Amniotic stem cell (primary cell): Measurements from ENCODE around the gene CEACAM21.
"Not testable (repeated sequence)": the region's sequence is repeated elsewhere in the genome, so short reads cannot be mapped to it uniquely, and the experiment has no call there.

ENCODE experiments used
- DNase-seq: peaks from one replicate; lab custom pipeline; 2025; lab: John Stamatoyannopoulos, UW

Gene CEACAM21

DNA sequence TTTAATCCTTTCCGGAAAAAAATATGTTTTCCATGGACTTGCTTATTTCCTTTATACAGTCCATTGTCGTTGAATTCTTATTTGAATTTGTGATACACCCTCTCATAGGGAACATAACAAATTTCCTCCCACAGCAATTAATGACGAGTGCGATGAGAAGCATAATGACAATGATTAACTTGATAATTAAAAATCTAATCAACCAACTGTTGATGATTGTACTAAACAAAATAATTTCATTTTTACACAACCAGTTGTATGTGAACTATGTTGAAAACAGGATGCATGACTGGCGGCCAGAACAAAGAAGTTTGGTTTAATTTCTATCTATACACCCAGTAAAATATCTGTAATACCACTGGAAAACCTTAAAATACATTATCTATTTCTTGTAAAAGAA, 26.1 kb upstream of the CEACAM21 start:
- DNase-seq: no peak

DNA sequence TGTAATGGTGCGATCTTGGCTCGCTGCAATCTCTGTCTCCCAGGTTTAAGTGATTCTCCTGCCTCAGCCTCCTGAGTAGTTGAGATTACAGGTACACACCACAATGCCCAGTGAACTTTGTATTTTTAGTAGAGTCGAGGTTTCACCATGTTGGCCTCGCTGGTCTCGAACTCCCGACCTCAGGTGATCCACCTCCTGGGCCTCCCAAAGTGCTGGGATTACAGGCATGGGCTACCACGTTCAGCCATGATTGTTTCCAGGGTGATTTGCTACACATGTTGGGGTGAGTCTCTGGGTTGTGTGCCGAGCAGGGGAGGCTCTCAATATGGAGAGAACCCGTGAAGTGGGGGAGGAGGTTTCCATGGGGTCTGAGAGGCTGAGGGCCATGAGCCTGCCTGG, 24.8 kb upstream of the CEACAM21 start:
- no peak for DNase-seq

DNA sequence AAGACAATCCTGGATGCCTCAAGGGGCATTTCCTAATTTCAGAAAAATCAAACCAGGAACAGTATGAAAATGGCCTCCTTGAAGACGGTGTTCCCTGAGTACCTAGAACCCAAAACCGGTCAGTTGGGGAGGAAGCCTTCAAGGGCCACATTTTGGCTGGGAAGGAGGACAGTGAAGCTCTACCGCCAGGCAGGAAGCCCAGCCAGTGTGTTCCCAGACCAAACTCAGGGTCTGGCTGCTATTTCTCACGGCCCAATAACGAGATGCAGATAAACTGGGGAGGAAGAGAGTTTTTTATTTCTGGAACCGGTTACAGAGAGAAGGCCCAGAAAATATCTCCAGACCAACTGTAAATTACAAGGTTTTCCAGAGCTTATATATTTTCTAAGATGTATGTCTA, 24.3 kb upstream of the CEACAM21 start:
- DNase-seq: no peak

DNA sequence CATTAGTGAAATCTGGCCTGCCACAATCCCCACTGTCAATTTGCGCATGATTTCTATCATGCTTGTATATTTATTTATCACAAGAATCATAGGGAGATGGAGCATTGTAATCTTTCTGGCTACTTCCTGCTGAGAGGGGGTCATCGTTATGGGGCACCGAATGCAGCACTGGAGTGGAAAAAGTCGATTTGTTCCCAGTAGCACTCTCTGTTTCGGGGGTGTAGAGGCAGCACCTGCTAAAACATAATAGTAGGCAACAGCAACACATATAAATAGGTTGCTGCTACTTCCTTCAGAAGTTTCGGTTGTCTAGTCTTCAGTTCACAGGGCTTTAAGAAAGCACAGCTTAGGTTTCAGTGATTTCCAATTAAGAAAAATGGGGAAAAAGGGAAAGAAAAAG, 23.4 kb upstream of the CEACAM21 start:
- DNase-seq: no peak

DNA sequence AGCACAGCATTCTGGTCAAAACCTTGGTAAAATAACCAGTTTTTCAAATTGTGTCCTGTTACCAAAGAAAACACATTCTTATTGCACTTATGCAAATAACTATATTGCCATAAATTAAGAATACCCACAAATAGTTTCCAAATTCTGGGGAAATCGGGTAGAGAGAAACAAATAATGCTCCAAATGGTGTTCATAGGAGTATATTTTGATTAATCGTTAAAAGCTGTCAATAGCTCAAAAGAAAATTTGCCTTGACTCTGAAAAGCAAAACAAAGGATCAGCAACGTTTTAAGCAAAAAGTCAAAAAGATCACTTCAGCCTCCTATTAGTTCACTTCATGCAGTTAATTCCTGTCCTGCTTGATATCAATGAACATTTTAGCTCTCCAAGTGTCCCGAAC, 22.2 kb upstream of the CEACAM21 start:
- no peak for DNase-seq

DNA sequence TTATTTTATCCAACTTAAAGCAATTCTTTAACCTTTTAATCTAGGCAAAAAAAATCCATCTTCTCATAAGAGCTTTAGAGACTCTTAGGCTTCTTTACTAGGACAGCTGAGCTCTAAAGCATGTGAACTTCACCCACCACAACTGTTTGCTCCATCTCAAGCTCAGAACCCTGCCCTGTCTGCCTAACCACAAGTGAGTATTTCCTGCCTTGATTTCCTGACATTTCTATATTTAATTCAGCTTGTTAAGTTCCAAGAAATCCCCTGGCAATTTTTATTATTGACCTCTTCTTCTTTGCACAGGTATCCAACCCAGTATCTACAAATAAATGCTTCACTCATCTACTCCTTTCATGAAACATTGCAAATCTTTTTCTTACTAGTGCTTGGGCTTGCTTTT, 21.1 kb upstream of the CEACAM21 start:
- DNase-seq: no peak

DNA sequence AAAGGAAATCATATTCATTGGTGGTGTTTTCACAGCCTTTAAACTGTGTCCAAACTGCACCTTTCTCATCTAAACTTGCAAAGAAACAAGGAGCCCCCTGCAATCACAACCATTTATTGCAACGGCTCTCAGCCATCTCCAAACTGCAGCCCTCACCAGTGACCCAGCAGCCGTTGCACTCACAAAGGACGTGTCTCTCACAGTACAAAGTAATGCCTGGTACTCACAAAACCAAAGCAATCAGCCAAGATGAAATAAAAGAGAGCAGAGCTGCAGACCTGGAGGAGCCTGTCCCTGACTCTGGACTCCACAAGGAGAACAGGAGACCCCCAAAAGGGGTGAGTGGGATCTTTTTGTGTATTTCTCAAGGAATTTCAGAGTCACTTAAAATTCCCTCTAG, 20.2 kb upstream of the CEACAM21 start:
- no peak for DNase-seq

DNA sequence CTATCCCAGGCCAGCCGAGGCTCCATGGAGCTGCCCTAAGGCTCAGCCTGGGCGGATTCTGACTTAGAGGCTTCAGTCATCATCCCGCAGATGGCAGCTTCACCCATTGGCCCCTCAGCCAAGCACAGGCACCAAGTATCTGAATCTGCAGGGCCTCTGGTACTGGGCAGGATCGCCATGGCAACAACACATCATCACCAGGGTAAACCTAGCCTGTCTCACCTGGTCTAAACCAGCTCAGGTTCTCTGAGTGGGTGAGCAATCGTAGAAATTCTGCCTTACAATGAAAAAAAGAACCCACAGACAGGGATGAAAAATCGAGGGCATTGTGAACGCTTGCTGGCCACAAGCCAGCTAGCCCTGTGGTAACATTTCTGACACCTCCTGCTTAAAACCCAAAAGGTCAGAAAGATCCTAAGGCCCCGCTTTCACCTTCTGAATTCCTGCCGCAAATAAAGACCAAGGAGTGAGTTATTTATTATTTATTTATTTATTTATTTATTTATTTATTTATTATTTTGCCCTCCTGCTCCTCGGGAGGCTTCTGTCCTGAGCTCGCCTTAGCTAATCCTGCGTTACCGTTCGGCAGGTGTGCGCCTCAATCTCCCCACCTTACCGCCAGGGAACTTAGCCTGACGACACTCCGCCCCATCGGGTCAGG, 12.0 kb upstream of the CEACAM21 start:
- no peak for DNase-seq

DNA sequence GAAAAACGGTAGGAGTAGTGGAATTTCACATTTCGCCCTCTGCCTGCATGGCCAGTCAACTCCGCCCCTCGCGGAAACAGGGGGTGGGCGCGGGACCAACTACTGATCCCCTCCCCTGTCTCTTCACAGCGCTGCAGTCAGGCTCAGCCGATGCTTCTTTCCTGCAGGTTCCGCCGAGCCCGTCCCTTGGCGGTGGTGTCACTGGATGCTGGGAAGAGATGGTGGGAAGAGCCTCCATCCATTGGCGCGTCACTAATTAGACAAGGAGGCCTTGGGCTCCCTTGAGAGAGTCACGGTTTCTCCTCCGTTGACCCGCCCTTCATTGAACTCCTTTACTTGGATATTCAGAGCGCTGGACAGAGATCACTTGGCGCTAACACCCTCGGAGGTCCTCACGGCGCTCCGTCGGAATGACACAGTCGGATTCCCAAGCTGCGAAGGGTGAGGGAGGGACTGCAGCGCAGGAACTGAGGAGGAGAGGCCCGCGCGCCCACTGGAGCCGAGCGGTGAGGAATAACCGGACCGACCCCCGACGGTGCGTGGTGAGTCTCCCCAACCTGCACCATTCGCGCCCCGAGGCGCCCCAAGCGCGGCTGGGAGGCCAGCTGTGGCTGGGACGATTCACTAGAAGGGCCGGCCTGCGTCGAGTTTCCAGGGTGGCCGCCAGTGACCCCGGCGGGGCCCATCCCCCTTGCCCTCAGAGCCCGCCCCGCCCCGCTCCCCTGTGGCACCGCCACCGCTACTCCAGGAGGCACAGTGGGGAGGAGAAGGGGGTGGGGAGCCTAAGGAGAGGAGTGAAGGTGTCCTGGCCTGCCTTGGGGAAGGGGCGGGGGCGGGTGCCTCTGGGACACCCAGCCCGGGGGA, 11.2 kb upstream of the CEACAM21 start:
- DNase-seq: no peak

DNA sequence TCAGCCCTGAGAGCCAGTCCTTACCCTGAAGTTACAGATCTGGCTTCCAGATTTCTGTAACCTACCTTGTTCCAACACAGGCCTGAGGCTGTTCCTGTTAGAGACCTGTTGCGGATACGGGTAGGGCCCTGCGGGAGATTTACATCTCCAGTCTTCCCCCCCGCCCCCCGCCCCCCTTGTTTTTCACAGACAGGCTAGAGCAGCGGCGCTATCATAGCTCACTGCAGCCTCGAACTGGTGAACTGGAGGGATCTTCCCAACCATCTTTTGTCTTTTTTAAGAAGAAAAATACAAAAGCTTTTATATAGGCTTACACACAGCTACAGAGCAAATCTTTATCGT, 10.6 kb upstream of the CEACAM21 start:
- no peak for DNase-seq

DNA sequence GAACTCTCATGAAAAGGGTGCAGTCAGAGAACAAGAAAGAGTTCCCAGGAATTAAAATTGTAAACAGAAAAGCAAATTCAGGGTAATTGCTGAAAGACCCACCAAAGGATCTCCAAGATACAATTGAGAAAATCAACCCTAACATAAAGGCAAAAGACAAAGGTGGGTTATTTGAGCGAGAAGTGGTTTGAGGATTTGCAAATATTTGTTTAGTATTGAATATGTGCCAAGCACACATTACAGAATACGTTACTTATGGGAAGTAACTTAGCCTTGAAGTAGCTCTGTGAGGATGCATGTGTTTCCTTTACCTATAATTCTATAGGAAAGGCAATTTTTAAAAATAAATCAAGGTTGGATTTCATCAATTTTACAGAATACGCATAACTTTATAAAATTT, 10.0 kb upstream of the CEACAM21 start:
- no peak for DNase-seq

DNA sequence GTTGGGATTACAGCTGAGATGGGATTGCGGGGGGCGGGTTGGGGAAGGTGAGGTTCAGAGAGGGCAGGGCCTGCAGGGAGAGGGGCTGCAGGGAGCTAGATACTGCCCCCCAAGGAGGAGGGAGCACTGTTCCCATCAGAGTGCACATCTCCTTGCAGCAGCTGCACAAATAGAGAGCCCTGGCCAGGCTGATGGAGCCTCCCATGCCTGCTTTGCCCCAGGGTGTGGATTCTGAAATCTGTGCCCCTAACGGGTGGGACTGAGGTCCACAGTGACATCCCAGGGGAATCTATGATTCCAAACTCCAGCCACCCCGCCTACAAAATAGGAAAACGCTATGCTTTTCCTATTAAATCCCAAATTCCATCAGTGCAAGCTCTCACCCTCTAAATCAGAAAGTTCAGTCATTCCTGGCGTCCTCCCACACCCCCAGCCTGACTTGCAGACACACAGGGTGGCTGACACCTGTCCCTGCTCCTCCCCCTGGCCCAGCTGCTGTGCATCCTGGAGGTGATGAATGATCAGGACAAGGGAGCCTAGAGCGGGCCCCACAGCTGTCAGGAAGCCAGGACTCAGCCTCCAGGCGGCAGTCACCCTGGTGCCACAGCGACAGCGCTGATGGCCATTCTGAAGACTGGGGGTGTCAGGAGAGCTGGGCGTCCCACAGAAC, 6.3 kb upstream of the CEACAM21 start:
- no peak for DNase-seq

DNA sequence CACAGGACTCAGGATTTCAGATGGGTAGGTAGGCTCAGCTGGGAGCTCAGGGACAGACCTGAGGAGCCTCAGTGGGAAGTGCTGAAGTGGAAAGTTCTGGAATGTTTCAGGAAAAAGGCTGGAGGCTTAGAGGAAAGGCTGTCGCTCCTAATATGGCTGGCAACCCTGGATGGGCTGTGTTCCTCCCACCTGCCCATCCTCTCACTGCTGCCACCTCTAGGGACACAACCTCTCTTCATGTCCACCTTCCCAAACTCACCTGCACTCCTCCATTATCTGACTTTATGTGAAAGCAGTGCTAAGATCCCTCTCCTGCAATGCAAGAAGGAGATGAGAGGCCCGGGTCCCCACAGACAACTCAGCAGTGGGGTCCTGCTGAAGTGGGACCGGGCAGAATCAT, 5.8 kb upstream of the CEACAM21 start:
- DNase-seq: no peak

DNA sequence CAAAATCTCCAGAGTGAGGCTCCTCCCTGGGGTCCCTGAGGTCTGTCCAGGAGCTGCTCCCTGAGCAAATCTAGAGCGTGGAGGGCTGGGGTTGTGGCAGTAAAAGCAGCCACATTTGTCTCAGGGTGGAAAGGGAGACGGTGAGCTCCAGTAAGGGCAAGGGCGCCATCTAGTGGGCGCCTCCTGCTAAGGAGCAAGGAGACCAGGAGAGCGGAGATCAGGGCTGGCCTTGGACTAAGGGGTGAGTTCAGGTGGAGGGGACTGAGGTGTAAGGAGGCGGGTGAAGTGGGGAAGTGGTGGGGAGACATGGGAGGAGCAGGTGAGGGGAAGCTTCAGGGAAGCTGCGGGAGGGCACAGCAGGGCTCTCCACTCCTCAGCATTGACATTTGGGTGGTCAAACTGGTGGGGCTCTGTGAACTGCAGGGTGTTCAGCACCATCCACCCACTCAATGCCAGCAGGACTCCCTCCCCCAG, 5.3 kb upstream of the CEACAM21 start:
- DNase-seq: peak; percentile 52

DNA sequence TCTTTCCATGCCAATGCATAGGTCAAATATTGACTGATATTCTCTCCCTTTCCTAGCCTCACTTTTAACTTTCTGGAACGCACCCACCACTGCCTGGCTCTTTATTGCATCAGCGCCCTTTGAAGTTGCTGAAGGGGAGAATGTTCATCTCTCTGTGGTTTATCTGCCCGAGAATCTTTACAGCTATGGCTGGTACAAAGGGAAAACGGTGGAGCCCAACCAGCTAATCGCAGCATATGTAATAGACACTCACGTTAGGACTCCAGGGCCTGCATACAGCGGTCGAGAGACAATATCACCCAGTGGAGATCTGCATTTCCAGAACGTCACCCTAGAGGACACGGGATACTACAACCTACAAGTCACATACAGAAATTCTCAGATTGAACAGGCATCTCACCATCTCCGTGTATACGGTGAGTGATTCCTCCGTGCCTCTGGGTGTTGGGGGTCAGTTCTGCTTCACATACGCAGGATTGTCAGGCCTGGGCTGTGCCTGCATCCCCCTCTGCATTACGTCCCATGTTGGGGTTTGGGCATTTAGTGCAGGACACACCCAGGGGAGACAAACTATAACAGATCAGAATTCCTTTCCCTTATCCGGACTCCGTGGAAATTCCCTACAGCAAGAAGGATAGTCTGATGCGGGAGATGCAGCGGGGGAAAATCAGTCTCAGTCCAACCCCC, 1.3 kb downstream of the CEACAM21 start:
- DNase-seq: no peak

DNA sequence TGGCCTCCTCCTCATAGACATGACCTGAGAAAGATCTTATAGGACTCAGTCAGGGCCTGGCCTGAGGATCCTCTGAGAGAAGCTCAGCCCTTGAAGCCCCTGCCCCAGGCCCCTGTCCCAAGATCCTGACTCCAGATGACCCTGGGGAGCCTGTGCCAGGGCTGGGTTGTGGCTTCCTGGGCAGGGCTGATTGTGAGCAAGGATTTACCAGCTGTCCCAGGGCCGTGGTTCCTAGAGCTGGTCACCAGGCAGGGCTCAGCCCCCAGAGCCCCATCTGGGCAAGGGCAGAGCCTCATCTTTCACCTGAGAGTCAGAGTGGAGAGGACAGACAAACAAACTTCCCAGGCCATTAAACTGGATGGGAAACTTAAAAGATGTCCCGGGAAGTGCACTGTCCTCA, 1.9 kb downstream of the CEACAM21 start:
- DNase-seq: no peak

DNA sequence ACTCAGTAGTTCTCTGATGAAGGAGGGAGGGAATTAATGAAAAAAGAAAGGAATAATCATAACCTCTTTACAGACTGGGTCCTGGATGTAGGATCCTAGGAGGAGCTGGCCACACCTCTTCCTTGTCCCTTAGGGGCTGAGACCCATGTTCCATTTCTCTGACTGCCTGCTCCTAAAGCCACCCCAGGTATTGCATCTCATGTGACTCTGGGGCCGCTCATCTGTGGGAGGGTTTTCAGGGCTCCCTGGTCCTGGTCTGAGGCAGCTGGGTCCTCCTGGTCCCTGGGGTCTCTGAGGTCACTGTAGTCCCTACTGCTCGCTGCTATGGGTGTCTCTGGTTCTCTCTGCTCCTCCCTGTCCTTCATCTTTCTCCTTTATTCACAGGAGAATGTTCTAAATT, 2.9 kb downstream of the CEACAM21 start:
- no peak for DNase-seq

DNA sequence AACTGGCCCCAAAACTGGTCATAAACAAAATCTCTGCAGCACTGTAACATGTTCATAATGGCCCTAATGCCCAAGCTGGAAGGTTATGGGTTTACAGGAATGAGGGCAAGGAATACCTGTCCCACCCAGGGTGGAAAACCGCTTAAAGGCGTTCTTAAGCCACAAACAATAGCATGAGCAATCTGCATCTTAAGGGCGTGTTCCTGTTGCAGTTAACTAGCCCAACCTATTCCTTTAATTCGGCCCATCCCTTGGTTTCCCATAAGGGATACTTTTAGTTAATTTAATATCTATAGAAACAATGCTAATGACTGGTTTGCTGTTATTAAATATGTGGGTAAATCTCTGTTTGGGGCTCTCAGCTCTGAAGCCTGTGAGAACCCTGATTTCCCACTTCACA, 5.1 kb downstream of the CEACAM21 start:
- DNase-seq: not testable (repeated sequence)

DNA sequence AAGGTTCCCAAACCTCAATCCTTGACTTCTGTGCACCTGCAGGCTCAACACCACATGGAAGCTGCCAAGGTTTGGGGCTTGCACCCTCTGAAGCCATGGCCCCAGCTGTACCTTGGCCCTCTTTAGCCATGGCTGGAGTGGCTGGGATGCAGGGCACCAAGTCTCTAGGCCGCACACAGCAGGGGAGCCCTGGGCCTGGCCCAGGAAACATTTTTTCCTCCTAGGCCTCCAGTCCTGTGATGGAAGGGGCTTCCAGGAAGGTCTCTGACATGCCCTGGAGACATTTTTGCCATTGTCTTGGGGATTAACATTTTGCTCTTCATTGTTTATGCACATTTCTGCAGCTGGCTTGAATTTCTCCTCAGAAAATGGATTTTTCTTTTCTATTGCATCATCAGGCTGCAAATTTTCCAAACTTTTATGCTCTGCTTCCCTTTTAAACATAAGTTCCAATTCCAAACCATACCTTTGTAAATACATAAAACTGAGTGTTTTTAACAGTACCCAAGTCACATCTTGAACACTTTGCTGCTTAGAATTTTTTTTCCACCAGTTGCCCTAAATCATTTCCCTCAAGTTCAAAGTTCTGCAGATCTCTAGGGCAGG, 6.7 kb downstream of the CEACAM21 start:
- not testable (repeated sequence) for DNase-seq

DNA sequence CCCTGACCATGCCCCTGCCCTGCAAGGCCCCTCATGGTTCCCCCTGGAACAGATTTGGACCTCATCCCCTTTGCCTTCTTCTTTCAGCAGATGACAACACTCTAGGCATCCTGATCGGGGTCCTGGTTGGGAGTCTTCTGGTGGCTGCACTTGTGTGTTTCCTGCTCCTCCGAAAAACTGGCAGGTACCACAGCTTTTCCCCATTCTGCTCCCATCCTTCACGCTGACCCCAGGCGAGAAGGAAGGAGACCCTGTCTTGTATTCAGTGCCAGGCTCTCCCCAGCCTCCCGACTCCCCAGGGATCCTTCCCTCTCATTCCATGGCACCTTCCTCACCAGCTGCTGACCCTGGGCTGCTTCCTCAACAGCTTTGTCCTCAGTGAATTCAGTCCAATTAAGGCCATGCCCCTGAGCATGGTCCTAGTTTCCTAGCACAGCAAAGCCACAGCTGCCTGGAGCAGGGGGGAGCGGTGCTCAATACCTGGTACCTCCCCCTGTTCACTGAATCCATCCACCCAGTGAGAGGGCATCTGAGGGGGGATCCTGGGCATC, 8.4 kb downstream of the CEACAM21 start:
- DNase-seq: no peak

DNA sequence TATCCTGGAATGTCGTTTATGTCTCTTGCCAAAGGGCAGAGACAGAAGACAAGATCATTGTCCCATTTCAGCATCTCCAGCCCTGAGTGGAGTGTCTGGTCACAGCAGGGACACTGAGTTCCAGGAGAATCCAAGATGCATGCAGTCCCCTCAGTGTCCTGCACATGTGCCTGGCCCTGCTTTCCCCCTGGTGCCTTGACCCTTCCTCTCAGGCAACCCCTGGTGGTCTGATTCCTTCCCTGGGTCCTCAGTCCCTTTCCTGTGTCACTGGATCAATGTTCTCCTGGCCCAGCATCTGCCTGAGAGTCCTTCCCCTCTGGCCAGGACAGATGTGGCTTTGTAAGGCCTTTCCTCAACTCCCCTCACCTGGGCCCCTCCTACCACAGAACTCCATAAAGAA, 9.0 kb downstream of the CEACAM21 start:
- DNase-seq: no peak

DNA sequence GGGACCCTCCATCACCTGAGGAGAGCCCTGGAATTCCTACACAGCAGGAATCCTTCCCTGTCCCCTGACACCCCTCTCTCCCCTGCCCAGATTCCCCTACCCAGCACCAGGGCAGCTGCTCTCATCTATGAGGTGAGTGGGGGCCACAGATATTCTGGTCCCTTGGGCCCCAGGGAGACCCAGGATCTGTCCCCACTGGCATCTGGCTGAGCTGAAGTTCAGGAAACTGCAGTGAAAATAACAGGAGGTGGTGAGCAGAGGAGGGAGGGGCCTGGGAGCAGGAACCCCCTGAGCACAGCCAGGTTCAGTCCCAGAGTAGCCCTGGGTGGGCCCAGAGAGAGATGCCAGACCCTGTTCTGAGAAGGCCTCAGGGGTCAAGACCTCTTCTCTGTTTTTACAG, 10.1 kb downstream of the CEACAM21 start:
- DNase-seq: no peak
